OCI-LY3 (cell line): ENCODE measurements around the gene MMD.

ENCODE experiments used
- H2AFZ ChIP-seq: fragments of 200-600, 300-600 bp; shearing (Covaris generic); 2 replicates; pipeline ENCODE4 v1.6.0; 2014; ENCODE audit warnings: antibody characterized with exemption, low read depth, low read length
- H3K27ac ChIP-seq: fragments of 200-600, 300-600 bp; sonication (generic); 2 replicates; pipeline ENCODE4 v1.5.1; 2014; ENCODE audit warnings: mild to moderate bottlenecking, low read length, moderate library complexity, mixed read lengths
- H3K27me3 ChIP-seq: fragments of 200-600, 300-600 bp; sonication (generic); 2 replicates; pipeline ENCODE4 v1.6.1; 2014; ENCODE audit warnings: low read depth, low read length, mixed read lengths
- H3K36me3 ChIP-seq: fragments of 200-600, 300-600 bp; sonication (generic); replicated peaks from 2 replicates; pipeline ENCODE3; 2014; ENCODE audit warnings: low read depth, low read length, mixed read lengths
- H3K4me1 ChIP-seq: fragments of 300-600, 200-600 bp; sonication (generic); 2 replicates; pipeline ENCODE4 v1.6.1; 2014; ENCODE audit warnings: low read length, mixed read lengths
- H3K4me2 ChIP-seq: fragments of 200-600, 300-600 bp; sonication (generic); 2 replicates; pipeline ENCODE4 v1.6.1; 2014; ENCODE audit warnings: low read length, mixed read lengths
- H3K4me3 ChIP-seq: fragments of 300-600, 200-600 bp; sonication (generic); 2 replicates; pipeline ENCODE4 v1.5.1; 2014; ENCODE audit warnings: antibody characterized with exemption, mild to moderate bottlenecking, low read length, moderate library complexity
- H3K79me2 ChIP-seq: fragments of 300-600, 200-600 bp; shearing (Covaris generic); 2 replicates; pipeline ENCODE4 v1.6.1; 2014; ENCODE audit warnings: mild to moderate bottlenecking, low read length, mixed read lengths
- H3K9ac ChIP-seq: fragments of 300-600, 200-600 bp; shearing (Covaris generic); 2 replicates; pipeline ENCODE4 v1.6.0; 2014; ENCODE audit warnings: mild to moderate bottlenecking, low read length, moderate library complexity
- H3K9me3 ChIP-seq: fragments of 200-600, 300-600 bp; shearing (Covaris generic); 2 replicates; pipeline ENCODE4 v1.6.1; 2014; ENCODE audit warnings: low read length, mixed read lengths; ENCODE audit not compliant: insufficient read depth
- H4K20me1 ChIP-seq: fragments of 200-600, 300-600 bp; sonication (generic); 2 replicates; pipeline ENCODE4 v1.6.1; 2016; ENCODE audit warnings: low read length, mixed read lengths; ENCODE audit not compliant: insufficient read depth
- CTCF ChIP-seq: fragments of 200-600, 300-600 bp; sonication (generic); IDR thresholded peaks from 2 replicates; pipeline ENCODE4 v1.5.1; 2014; ENCODE audit warnings: antibody characterized with exemption, low read length, low read depth
- EZH2phosphoT487 ChIP-seq: fragments of 200-600 bp; shearing (Covaris generic); IDR thresholded peaks from 2 replicates; pipeline ENCODE4 v1.6.1; 2018; ENCODE audit warnings: antibody characterized with exemption, mixed run types, low read depth

MMD gene

GRCh38 chr17:55383771-55384642, 37.6 kb downstream of the MMD start:
- Histone ChIP-seq H3K27me3 (peaks cover 5% of the 10 kb centered on the region; the same call in 1 of the 2 replicates), H3K4me1 (peaks cover 3% of the 10 kb centered on the region; the same call in 1 of the 2 replicates), H3K9me3 (no peaks in the 10 kb centered on the region), H3K9ac (no peak overlapping the region), H3K4me3 (no peak overlapping the region), H2AFZ (no peak overlapping the region), H3K36me3 (no peaks in the 10 kb centered on the region), H3K4me2 (no peak overlapping the region), H3K79me2 (no peaks in the 10 kb centered on the region), H4K20me1 (no peaks in the 10 kb centered on the region), H3K27ac (no peak overlapping the region)
- TF ChIP-seq CTCF, result no peak
- no peak for TF ChIP-seq EZH2phosphoT487

- Histone ChIP-seq H2AFZ (no peak overlapping the region), H3K9ac (no peak overlapping the region), H3K9me3 (no peaks in the 10 kb centered on the region), H3K4me3 (no peak overlapping the region), H3K4me2 (no peak overlapping the region), H4K20me1 (no peaks in the 10 kb centered on the region), H3K79me2 (no peaks in the 10 kb centered on the region), H3K4me1 (no peaks in the 10 kb centered on the region), H3K27ac (no peak overlapping the region), H3K27me3 (peaks cover 5% of the 10 kb centered on the region; the same call in 1 of the 2 replicates), H3K36me3 (no peaks in the 10 kb centered on the region)
- TF ChIP-seq CTCF, result no peak
- TF ChIP-seq EZH2phosphoT487, result no peak
Observed at GRCh38 chr17:55381017-55381770, 40.4 kb downstream of the MMD start.

GRCh38 chr17:55377671-55378275, 43.9 kb downstream of the MMD start:
- Histone ChIP-seq H3K9ac (no peak overlapping the region), H3K79me2 (no peaks in the 10 kb centered on the region), H3K4me2 (no peak overlapping the region), H4K20me1 (no peaks in the 10 kb centered on the region), H3K27me3 (peaks cover 5% of the 10 kb centered on the region; the same call in 1 of the 2 replicates), H2AFZ (no peak overlapping the region), H3K27ac (no peak overlapping the region), H3K4me3 (no peak overlapping the region), H3K4me1 (no peaks in the 10 kb centered on the region), H3K36me3 (no peaks in the 10 kb centered on the region), H3K9me3 (no peaks in the 10 kb centered on the region)
- no peak for TF ChIP-seq EZH2phosphoT487
- TF ChIP-seq CTCF, result no peak

GRCh38 chr17:55368706-55369105, 52.9 kb downstream of the MMD start:
- H3K4me1 ChIP-seq, result no peaks in the 10 kb centered on the region
- no peak overlapping the region for H3K4me3 ChIP-seq
- no peak overlapping the region for H2AFZ ChIP-seq
- no peaks in the 10 kb centered on the region for H4K20me1 ChIP-seq
- H3K4me2 ChIP-seq, result no peak overlapping the region
- H3K9ac ChIP-seq, result no peak overlapping the region
- H3K27me3 ChIP-seq, result no peaks in the 10 kb centered on the region; the same call in 1 of the 2 replicates
- no peaks in the 10 kb centered on the region for H3K9me3 ChIP-seq
- H3K79me2 ChIP-seq, result no peaks in the 10 kb centered on the region
- no peaks in the 10 kb centered on the region for H3K36me3 ChIP-seq
- TF ChIP-seq EZH2phosphoT487 (no peak), CTCF (no peak)
- no peak overlapping the region for H3K27ac ChIP-seq
